ENCODE measurements around the gene PPP6R2. TPM values are rescaled to one million over a fixed set of nuclear protein-coding genes. Genes with fewer than 3 reads are reported as not detected.
"Not testable (repeated sequence)": the region's sequence is repeated elsewhere in the genome, so short reads cannot be mapped to it uniquely, and the experiment has no call there.

PPP6R2 gene
- total RNA-seq, 2 experiments from 2014 or later = 62.3 to 64.5 TPM

- Histone ChIP-seq H2AFZ (ENCODE audit: low read length) (no peak overlapping the region), H3K4me3 (ENCODE audit: low read depth, low read length, poor library complexity, severe bottlenecking) (no peak overlapping the region), H3K36me3 (ENCODE audit: insufficient read depth, low read length) (peaks cover 76% of the 10 kb centered on the region), H3K9me3 (ENCODE audit: low read length) (no peaks in the 10 kb centered on the region), H4K20me1 (ENCODE audit: insufficient read depth, low read length) (no peaks in the 10 kb centered on the region), H3K27ac (ENCODE audit: low read depth, low read length, poor library complexity, severe bottlenecking) (no peak overlapping the region), H3K9me2 (ENCODE audit: insufficient read depth, low read length) (no peaks in the 10 kb centered on the region), H3K4me2 (ENCODE audit: low read length) (no peak overlapping the region), H3K4me1 (ENCODE audit: insufficient read depth, low read length, poor library complexity, severe bottlenecking) (no peaks in the 10 kb centered on the region), H3K79me2 (ENCODE audit: insufficient read depth, low read depth, low read length) (no peaks in the 10 kb centered on the region)
- no peak for DNase-seq (ENCODE audit: low spot score)
- TF ChIP-seq CTCF (conservative IDR thresholded peaks at IDR 0.05; ENCODE audit: low read length) (no peak), EZH2phosphoT487 (IDR thresholded peaks at IDR 0.05; ENCODE audit: borderline replicate concordance, low read depth, low read length) (no peak)
- CTCF ChIA-PET (ENCODE audit: unreplicated experiment) = no interaction called here
- intact Hi-C loops (cut with micrococcal nuclease; ENCODE audit: unreplicated experiment) = no loop called here
- BruUV-seq (replicated peaks) = no TSS peak
- POLR2A ChIA-PET = no interaction called here
Measured at GRCh38 chr22:50406416-50407170, 63.5 kb downstream of the PPP6R2 start.

- Histone ChIP-seq H3K27ac (ENCODE audit: low read depth, low read length, poor library complexity, severe bottlenecking) (no peak overlapping the region), H3K9me3 (ENCODE audit: low read length) (no peaks in the 10 kb centered on the region), H3K4me3 (ENCODE audit: low read depth, low read length, poor library complexity, severe bottlenecking) (no peak overlapping the region), H3K9me2 (ENCODE audit: insufficient read depth, low read length) (no peaks in the 10 kb centered on the region), H3K79me2 (ENCODE audit: insufficient read depth, low read depth, low read length) (no peaks in the 10 kb centered on the region), H3K36me3 (ENCODE audit: insufficient read depth, low read length) (peaks cover 67% of the 10 kb centered on the region), H4K20me1 (ENCODE audit: insufficient read depth, low read length) (no peaks in the 10 kb centered on the region), H3K4me1 (ENCODE audit: insufficient read depth, low read length, poor library complexity, severe bottlenecking) (no peaks in the 10 kb centered on the region), H2AFZ (ENCODE audit: low read length) (no peak overlapping the region), H3K4me2 (ENCODE audit: low read length) (no peak overlapping the region)
- intact Hi-C loops (cut with micrococcal nuclease; ENCODE audit: unreplicated experiment) = no loop called here
- BruUV-seq (replicated peaks) = no TSS peak
- POLR2A ChIA-PET = no interaction called here
- CTCF ChIA-PET (ENCODE audit: unreplicated experiment) = no interaction called here
- TF ChIP-seq CTCF (conservative IDR thresholded peaks at IDR 0.05; ENCODE audit: low read length) (no peak), EZH2phosphoT487 (IDR thresholded peaks at IDR 0.05; ENCODE audit: borderline replicate concordance, low read depth, low read length) (no peak)
- DNase-seq (ENCODE audit: low spot score) = no peak
Measured at GRCh38 chr22:50408311-50408710, 65.2 kb downstream of the PPP6R2 start.

GRCh38 chr22:50408954-50409353 is 65.8 kb downstream of the PPP6R2 start:
- H3K4me1 ChIP-seq (ENCODE audit: insufficient read depth, low read length, poor library complexity, severe bottlenecking); CTCF ChIA-PET (ENCODE audit: unreplicated experiment); H3K4me3 ChIP-seq (ENCODE audit: low read depth, low read length, poor library complexity, severe bottlenecking); BruUV-seq (replicated peaks); H3K9me2 ChIP-seq (ENCODE audit: insufficient read depth, low read length); H3K79me2 ChIP-seq (ENCODE audit: insufficient read depth, low read depth, low read length); POLR2A ChIA-PET; H3K27ac ChIP-seq (ENCODE audit: low read depth, low read length, poor library complexity, severe bottlenecking); DNase-seq (ENCODE audit: low spot score); H2AFZ ChIP-seq (ENCODE audit: low read length); H3K4me2 ChIP-seq (ENCODE audit: low read length); H3K9me3 ChIP-seq (ENCODE audit: low read length); H4K20me1 ChIP-seq (ENCODE audit: insufficient read depth, low read length); intact Hi-C loops (cut with micrococcal nuclease; ENCODE audit: unreplicated experiment): not testable (repeated sequence)
- peaks cover 68% of the 10 kb centered on the region for H3K36me3 ChIP-seq (ENCODE audit: insufficient read depth, low read length)
